Activated T-cell treated with anti-CD3 and anti-CD28 coated beads, Interleukin-2, amount 50 U/mL, for 72 hours (primary cell): ENCODE measurements around the gene KANTR. TPM values are rescaled to one million over a fixed set of nuclear protein-coding genes. Genes with fewer than 3 reads are reported as not detected.

ENCODE experiments used
- ATAC-seq, 2 donors: fragments of 150-1000 bp; cut with Tn5 transposase; replicated peaks in 1 of 2; 2 replicates each; pipeline ENCODE4 v1.10.0; 2021; ENCODE audit warnings: moderate library complexity in 2 of 2, mild to moderate bottlenecking in 1 of 2
- DNase-seq, 2 donors: peaks; one replicate each; pipeline ENCODE4 v3.0.0; 2021 to 2022; ENCODE audit warnings: mixed read lengths in 1 of 2
- H3K27ac Mint-ChIP-seq: one replicate; pipeline ENCODE4 v1.8.0; 2022; ENCODE audit warnings: mild to moderate bottlenecking, moderate library complexity, mixed read lengths
- H3K27me3 Mint-ChIP-seq: one replicate; pipeline ENCODE4 v1.8.0; 2022; ENCODE audit warnings: low read depth, mixed read lengths
- H3K36me3 Mint-ChIP-seq, 2 donors: one replicate each; pipeline ENCODE4 v1.8.0; 2022; ENCODE audit warnings: mixed read lengths in 2 of 2, mild to moderate bottlenecking in 1 of 2; ENCODE audit not compliant: insufficient read depth in 2 of 2
- H3K4me1 Mint-ChIP-seq: one replicate; pipeline ENCODE4 v1.8.0; 2022; ENCODE audit warnings: low read depth, mixed read lengths
- H3K4me3 Mint-ChIP-seq, 2 donors: one replicate each; pipeline ENCODE4 v1.8.0; 2022; ENCODE audit warnings: mild to moderate bottlenecking in 2 of 2, mixed read lengths in 2 of 2, moderate library complexity in 2 of 2
- H3K9me3 Mint-ChIP-seq, 2 donors: one replicate each; pipeline ENCODE4 v1.8.0; 2022; ENCODE audit warnings: mixed read lengths in 2 of 2
- total RNA-seq, 2 donors: library from RNA; stranded (reverse); gene quantifications; one replicate each; pipeline ENCODE4 v1.2.3, GENCODE V29; 2022

Gene KANTR
- total RNA-seq, 2 donors from 2014 or later, result 10.8 to 11.4 TPM

DNA sequence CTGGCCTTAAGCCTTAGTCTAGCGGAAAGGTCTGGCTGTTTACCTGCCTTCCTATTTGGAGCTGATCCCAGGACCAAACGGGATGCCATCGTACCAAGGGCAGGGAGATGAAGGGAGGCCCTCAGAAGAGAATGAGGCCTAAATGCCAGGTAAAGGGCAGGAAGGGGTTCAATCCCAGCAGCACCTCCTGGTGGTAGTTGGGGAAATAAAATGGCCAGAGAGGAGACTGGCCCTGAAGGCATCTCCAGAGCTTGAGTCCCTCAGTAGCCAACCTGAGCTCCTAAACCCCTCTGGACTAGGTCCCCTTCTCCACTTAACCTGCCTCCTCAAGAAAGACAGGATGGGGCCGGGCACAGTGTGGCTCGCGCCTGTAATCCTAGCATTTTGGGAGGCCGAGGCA, 77.4 kb downstream of the KANTR start:
- H3K27ac Mint-ChIP-seq, result peak overlapping the region; percentile 91
- H3K36me3 Mint-ChIP-seq, result peaks cover 4 to 6% of the 10 kb centered on the region in 2 donors
- ATAC-seq, result no peak
- no peaks in the 10 kb centered on the region for H3K27me3 Mint-ChIP-seq
- H3K4me3 Mint-ChIP-seq, result no peak overlapping the region
- H3K9me3 Mint-ChIP-seq, result peaks cover 3% of the 10 kb centered on the region in 2 donors
- no peak for DNase-seq
- no peaks in the 10 kb centered on the region for H3K4me1 Mint-ChIP-seq

Other genes with a start within 250 kb of the KANTR start
- not detected for gene XAGE3, start 226.1 kb upstream of the KANTR start, total RNA-seq
- 10 to 100 TPM; 14.6 to 20.3 TPM for gene FAM156B, start 196.8 kb upstream of the KANTR start, total RNA-seq
- gene FAM156A, start 135.6 kb upstream of the KANTR start, total RNA-seq, result 10 to 100 TPM; 23.2 to 23.8 TPM
- gene GPR173, start 45.4 kb upstream of the KANTR start, total RNA-seq, result under 1 TPM; 0.31 to 0.81 TPM
- 10 to 100 TPM; 83.4 to 93.3 TPM for gene TSPYL2, start 11.8 kb upstream of the KANTR start, total RNA-seq
- 100 to 1,000 TPM; 105 to 151 TPM for gene KDM5C, start 131.1 kb downstream of the KANTR start, total RNA-seq
- gene IQSEC2, start 187.4 kb downstream of the KANTR start, total RNA-seq, result 1 to 10 TPM in 1 of 2 donors, under 1 TPM in 1; 0.56 to 1.3 TPM